IMR-90 (cell line): ENCODE measurements around the gene SRGN. TPM values are rescaled to one million over a fixed set of nuclear protein-coding genes. Genes with fewer than 3 reads are reported as not detected.

Experiments used
- ATAC-seq: fragments of 200-7000 bp; cut with Tn5 transposase; 2 replicates; pipeline ENCODE4 v1.9.1; 2020; ENCODE audit warnings: low read depth, mild to moderate bottlenecking, moderate library complexity
- BruUV-seq: library from RNA; stranded (reverse); fragments of 400-500 nt; replicated peaks from 2 replicates; lab custom pipeline; 2021; lab: Mats Ljungman, UMichigan
- CTCF ChIA-PET: fragments of 300-600 bp; formaldehyde crosslinking; extraction: SDS; loops from one replicate; lab custom pipeline; 2021; ENCODE audit warnings: antibody characterized with exemption; lab: Yijun Ruan, JAX
- POLR2A ChIA-PET: fragments of 300-600 bp; sonication (Branson Sonifier 250); formaldehyde crosslinking; loops from one replicate; lab custom pipeline; 2022; ENCODE audit warnings: antibody characterized with exemption; ENCODE audit not compliant: unreplicated experiment; lab: Charles Lee
- DNase-seq: peaks from one replicate; pipeline ENCODE4 v3.0.0; 2013
- H2AFZ ChIP-seq: replicated peaks from 2 replicates; pipeline ENCODE3; 2013; ENCODE audit warnings: low read length, mild to moderate bottlenecking; ENCODE audit not compliant: poor library complexity
- H2AK5ac ChIP-seq: 2 replicates; pipeline ENCODE4 v1.6.1; 2013; ENCODE audit warnings: low read depth, low read length, inconsistent platforms
- H2AK9ac ChIP-seq: replicated peaks from 2 replicates; pipeline ENCODE3; 2013; ENCODE audit warnings: mild to moderate bottlenecking, low read depth, low read length, moderate library complexity; ENCODE audit not compliant: poor library complexity
- H2BK120ac ChIP-seq: 2 replicates; pipeline ENCODE4 v1.6.1; 2013; ENCODE audit warnings: low read depth, low read length, inconsistent platforms
- H2BK15ac ChIP-seq: 3 replicates; pipeline ENCODE4 v1.6.1; 2013; ENCODE audit warnings: low read depth, low read length, inconsistent platforms
- H2BK20ac ChIP-seq: 2 replicates; pipeline ENCODE4 v1.6.1; 2013; ENCODE audit warnings: low read depth, mild to moderate bottlenecking, inconsistent platforms, low read length, moderate library complexity
- H2BK5ac ChIP-seq: 2 replicates; pipeline ENCODE4 v1.6.1; 2013; ENCODE audit warnings: mild to moderate bottlenecking, low read depth, low read length, inconsistent platforms; ENCODE audit not compliant: poor library complexity, severe bottlenecking
- H3K14ac ChIP-seq: replicated peaks from 2 replicates; pipeline ENCODE4 v1.6.1; 2013; ENCODE audit warnings: low read depth, low read length, inconsistent platforms
- H3K18ac ChIP-seq: 2 replicates; pipeline ENCODE4 v1.6.1; 2013; ENCODE audit warnings: low read depth, low read length, control low read depth
- H3K23ac ChIP-seq: 2 replicates; pipeline ENCODE4 v1.6.1; 2013; ENCODE audit warnings: low read depth, low read length, inconsistent platforms
- H3K27ac ChIP-seq: 2 replicates; pipeline ENCODE4 v1.5.1; 2013; ENCODE audit warnings: mild to moderate bottlenecking, control low read depth, low read length; ENCODE audit not compliant: insufficient read depth
- H3K27me3 ChIP-seq: 2 replicates; pipeline ENCODE4 v1.6.1; 2013; ENCODE audit warnings: low read length; ENCODE audit not compliant: control insufficient read depth, insufficient read depth
- H3K36me3 ChIP-seq: 2 replicates; pipeline ENCODE4 v1.6.1; 2013; ENCODE audit warnings: low read length, mixed read lengths; ENCODE audit not compliant: control insufficient read depth, insufficient read depth
- H3K4ac ChIP-seq: 2 replicates; pipeline ENCODE4 v1.6.1; 2013; ENCODE audit warnings: low read depth, low read length, inconsistent platforms
- H3K4me1 ChIP-seq: 2 replicates; pipeline ENCODE4 v1.6.1; 2013; ENCODE audit warnings: low read length, mixed read lengths; ENCODE audit not compliant: control insufficient read depth, insufficient read depth
- H3K4me2 ChIP-seq: 2 replicates; pipeline ENCODE4 v1.6.1; 2013; ENCODE audit warnings: low read depth, mild to moderate bottlenecking, control low read depth, low read length, moderate library complexity
- H3K4me3 ChIP-seq: 2 replicates; pipeline ENCODE4 v1.5.1; 2013; ENCODE audit warnings: low read depth, mild to moderate bottlenecking, control low read depth, low read length, moderate library complexity; ENCODE audit not compliant: insufficient read depth
- H3K56ac ChIP-seq: 2 replicates; pipeline ENCODE4 v1.6.1; 2013; ENCODE audit warnings: low read length, inconsistent platforms; ENCODE audit not compliant: insufficient read depth; ENCODE audit errors: extremely low read depth
- H3K79me1 ChIP-seq, 2 experiments: 2 replicates each; pipeline ENCODE4 v1.6.1; 2013; ENCODE audit warnings: low read length in 2 of 2, inconsistent platforms in 1 of 2, low read depth in 1 of 2
- H3K9ac ChIP-seq: 2 replicates; pipeline ENCODE4 v1.6.1; 2013; ENCODE audit warnings: low read depth, low read length, control low read depth
- H3K9me1 ChIP-seq: 2 replicates; pipeline ENCODE4 v1.6.1; 2013; ENCODE audit warnings: low read length, inconsistent platforms; ENCODE audit not compliant: insufficient read depth
- H3K9me3 ChIP-seq: 2 replicates; pipeline ENCODE4 v1.6.1; 2013; ENCODE audit warnings: low read length; ENCODE audit not compliant: control insufficient read depth, insufficient read depth
- H4K20me1 ChIP-seq: 2 replicates; pipeline ENCODE4 v1.6.1; 2013; ENCODE audit warnings: low read length, inconsistent platforms; ENCODE audit not compliant: insufficient read depth
- H4K5ac ChIP-seq: 2 replicates; pipeline ENCODE4 v1.6.1; 2013; ENCODE audit warnings: mild to moderate bottlenecking, low read depth, low read length, control low read depth
- H4K8ac ChIP-seq, 2 experiments: 2 replicates each; pipeline ENCODE4 v1.6.1; 2013; ENCODE audit warnings: low read depth in 2 of 2, low read length in 2 of 2, control low read depth in 1 of 2, inconsistent platforms in 1 of 2
- H4K91ac ChIP-seq: 2 replicates; pipeline ENCODE4 v1.6.1; 2013; ENCODE audit warnings: low read depth, low read length, inconsistent platforms; ENCODE audit not compliant: insufficient read depth
- BHLHE40 ChIP-seq: fragments of 150-350 bp; IDR thresholded peaks from 2 replicates; pipeline ENCODE4 v1.6.1; 2016; ENCODE audit warnings: mild to moderate bottlenecking, low read depth, low read length
- CEBPB ChIP-seq: IDR thresholded peaks from 2 replicates; pipeline ENCODE4 v1.6.1; 2012; ENCODE audit warnings: low read depth, low read length, improper control_type of control experiment
- CHD1 ChIP-seq: IDR thresholded peaks from 2 replicates; pipeline ENCODE4 v1.6.1; 2012; ENCODE audit warnings: low read depth, low read length, improper control_type of control experiment
- CTCF ChIP-seq: conservative IDR thresholded peaks from 2 replicates; pipeline ENCODE4 v1.5.1; 2012; ENCODE audit warnings: mild to moderate bottlenecking, low read depth, low read length, improper control_type of control experiment
- ELK1 ChIP-seq: fragments of 150-350 bp; IDR thresholded peaks from 2 replicates; pipeline ENCODE4 v1.6.1; 2016; ENCODE audit warnings: low read depth, mild to moderate bottlenecking, low read length, moderate library complexity, borderline replicate concordance
- FOS ChIP-seq: fragments of 150-350 bp; IDR thresholded peaks from 2 replicates; pipeline ENCODE4 v1.6.1; 2016; ENCODE audit warnings: low read depth, low read length
- MAFK ChIP-seq: IDR thresholded peaks from 2 replicates; pipeline ENCODE4 v1.6.1; 2012; ENCODE audit warnings: low read depth, low read length, improper control_type of control experiment
- MAZ ChIP-seq: IDR thresholded peaks from 2 replicates; pipeline ENCODE4 v1.6.1; 2012; ENCODE audit warnings: low read depth, mild to moderate bottlenecking, low read length, improper control_type of control experiment, moderate library complexity, borderline replicate concordance
- MXI1 ChIP-seq: IDR thresholded peaks from 2 replicates; pipeline ENCODE4 v1.6.1; 2012; ENCODE audit warnings: low read depth, mild to moderate bottlenecking, low read length, moderate library complexity, borderline replicate concordance
- NFE2L2 ChIP-seq: fragments of 150-350 bp; IDR thresholded peaks from 2 replicates; pipeline ENCODE4 v1.6.1; 2016; ENCODE audit warnings: low read depth, mild to moderate bottlenecking, low read length
- POLR2A ChIP-seq: IDR thresholded peaks from 2 replicates; pipeline ENCODE4 v1.6.1; 2012; ENCODE audit warnings: mild to moderate bottlenecking, low read depth, low read length
- RAD21 ChIP-seq: IDR thresholded peaks from 2 replicates; pipeline ENCODE4 v1.6.1; 2012; ENCODE audit warnings: low read length, improper control_type of control experiment
- RCOR1 ChIP-seq: IDR thresholded peaks from 2 replicates; pipeline ENCODE4 v1.6.1; 2012; ENCODE audit warnings: mild to moderate bottlenecking, low read length, improper control_type of control experiment; ENCODE audit not compliant: insufficient replicate concordance
- RFX5 ChIP-seq: IDR thresholded peaks from 2 replicates; pipeline ENCODE4 v1.8.0; 2012; ENCODE audit warnings: low read depth, mild to moderate bottlenecking, low read length, moderate library complexity
- SMC3 ChIP-seq: fragments of 150-350 bp; IDR thresholded peaks from 2 replicates; pipeline ENCODE4 v1.6.1; 2016; ENCODE audit warnings: low read depth, mild to moderate bottlenecking, antibody characterized with exemption, low read length, moderate library complexity
- USF2 ChIP-seq: fragments of 150-350 bp; IDR thresholded peaks from 2 replicates; pipeline ENCODE4 v1.6.1; 2017; ENCODE audit warnings: mild to moderate bottlenecking, antibody characterized with exemption, low read length, low read depth
- WGBS, 2 experiments: methylation state at CpG; one replicate each; pipeline versions ENCODE4 v1.1.5 to v1.1.7; 2013; ENCODE audit warnings: missing lambda C conversion rate in 2 of 2; ENCODE audit not compliant: insufficient read length in 1 of 2; ENCODE audit errors: extremely low coverage in 2 of 2; 5-methylcytosine and 5-hydroxymethylcytosine counted together
- dilution Hi-C: fragments of 300-500 bp; cut with HindIII; formaldehyde crosslinking; loops from one replicate; pipeline ENCODE4 v1.14.3; 2018; ENCODE audit warnings: low sequenced_read_pairs; ENCODE audit not compliant: unreplicated experiment
- in situ Hi-C: fragments of 300-500 bp; cut with MboI; formaldehyde crosslinking; loops from 3 replicates; pipeline ENCODE4 v1.14.3; 2019; ENCODE audit warnings: low sequenced_read_pairs, inconsistent platforms, mixed read lengths
- intact Hi-C: fragments of 100-400 bp; cut with micrococcal nuclease; formaldehyde crosslinking; loops from 2 replicates; pipeline ENCODE4 v1.10.0; 2022
- polyA plus RNA-seq, 3 experiments: library from polyadenylated mRNA; depleted of rRNA; stranded (reverse); fragments of >200 nt; gene quantifications; 2 replicates each; pipeline ENCODE4 v1.2.3, GENCODE V29; 2012; ENCODE audit warnings: low replicate concordance in 1 of 3
- total RNA-seq: library from RNA; depleted of rRNA; stranded (reverse); fragments of >200 nt; gene quantifications from 2 replicates; pipeline ENCODE4 v1.2.3, GENCODE V29; 2012

SRGN gene
- total and polyA plus RNA-seq, 2 of the 4 experiments (the other 2 are of a cell fraction), result 33.3 to 41.4 TPM

GRCh38 chr10:69151984-69152383 lies 64.1 kb downstream of the SRGN start:
- in situ Hi-C loops, result no loop called here

More at GRCh38 chr10:69151984-69152383, 64.1 kb downstream of the SRGN start:
- Histone ChIP-seq H3K14ac (no peak overlapping the region), H2AK5ac (no peak overlapping the region), H3K4ac (no peak overlapping the region), H2BK15ac (no peak overlapping the region), H4K91ac (no peak overlapping the region), H3K23ac (no peak overlapping the region), H4K8ac (no peak overlapping the region), H3K56ac (no peak overlapping the region), H3K9me3 (no peaks in the 10 kb centered on the region), H2BK5ac (no peak overlapping the region), H3K18ac (no peak overlapping the region), H2BK120ac (no peak overlapping the region), H3K27me3 (no peaks in the 10 kb centered on the region), H4K20me1 (peaks cover 4% of the 10 kb centered on the region; the same call in 1 of the 2 replicates), H2BK20ac (no peak overlapping the region), H3K9ac (no peak overlapping the region), H3K79me1 (peaks cover 23 to 57% of the 10 kb centered on the region in 2 experiments; a peak in 3 of 4 replicates), H2AFZ (no peak overlapping the region), H3K4me1 (no peaks in the 10 kb centered on the region), H3K36me3 (no peaks in the 10 kb centered on the region), H3K4me2 (no peak overlapping the region), H3K4me3 (no peak overlapping the region), H3K9me1 (no peaks in the 10 kb centered on the region; the same call in 1 of the 2 replicates), H4K5ac (no peak overlapping the region), H2AK9ac (no peak overlapping the region), H3K27ac (no peak overlapping the region)
- ChIA-PET CTCF (interaction anchor here (0.6 kb wide), 1 partner anchor 393 kb away, joined by 3 read pairs; no protein-coding TSS in a partner anchor), POLR2A (no interaction called here)
- intact Hi-C loops, result no loop called here
- TF ChIP-seq MAFK, result no peak
- TF ChIP-seq CTCF, result no peak
- TF ChIP-seq FOS, result no peak
- no peak for TF ChIP-seq MAZ
- TF ChIP-seq POLR2A, result no peak
- no peak for TF ChIP-seq BHLHE40
- TF ChIP-seq RFX5, result no peak
- TF ChIP-seq SMC3, result no peak
- no peak for TF ChIP-seq CHD1
- no peak for TF ChIP-seq USF2
- TF ChIP-seq MXI1, result no peak
- TF ChIP-seq ELK1, result no peak
- TF ChIP-seq CEBPB, result no peak
- no peak for TF ChIP-seq RAD21
- no peak for TF ChIP-seq RCOR1
- TF ChIP-seq NFE2L2, result no peak
- no TSS peak for BruUV-seq
- dilution Hi-C loops, result no loop called here
- no peak for DNase-seq
- ATAC-seq, result no peak
- 100% methylated on average over 1 of the region's 3 CpGs; no CpG with 5 or more reads in 1 of the 2 experiments for WGBS, 2 experiments
